Fibroblast of villous mesenchyme (primary cell): ENCODE measurements around the gene MAP3K5. TPM values are rescaled to one million over a fixed set of nuclear protein-coding genes. Genes with fewer than 3 reads are reported as not detected.
A peak's percentile ranks its signal among the peaks of the same experiment; 100 is the strongest.
"Not testable (repeated sequence)": the region's sequence is repeated elsewhere in the genome, so short reads cannot be mapped to it uniquely, and the experiment has no call there.

Source experiments
- DNase-seq: peaks from one replicate; pipeline ENCODE4 v3.0.0-alpha.2; 2010; ENCODE audit warnings: low read depth
- H3K4me3 ChIP-seq: 2 replicates; pipeline ENCODE4 v1.5.1; 2011; ENCODE audit warnings: low read depth, mild to moderate bottlenecking, low read length
- CTCF ChIP-seq: IDR thresholded peaks from 2 replicates; pipeline ENCODE4 v1.5.1; 2012; ENCODE audit warnings: low read depth, mild to moderate bottlenecking, low read length; ENCODE audit not compliant: insufficient read depth
- total RNA-seq: library from RNA; depleted of rRNA; stranded (reverse); fragments of >200 nt; gene quantifications from 2 replicates; pipeline ENCODE4 v1.2.3, GENCODE V29; 2012

The MAP3K5 gene
- total RNA-seq, 1 donor: 84.6 TPM

GRCh38 chr6:136591617-136592016 lies 200.7 kb downstream of the MAP3K5 start:
- no peak for DNase-seq
- no peak overlapping the region for H3K4me3 ChIP-seq
- no peak for TF ChIP-seq CTCF

- H3K4me3 ChIP-seq, DNase-seq: not testable (repeated sequence)
These were observed 201.4 kb downstream of the MAP3K5 start for GRCh38 chr6:136590846-136591245.

GRCh38 chr6:136587527-136587926 lies 204.8 kb downstream of the MAP3K5 start:
- peak; percentile 49 for DNase-seq
- no peak for TF ChIP-seq CTCF
- no peak overlapping the region for H3K4me3 ChIP-seq

- no peak for TF ChIP-seq CTCF
- no peak overlapping the region for H3K4me3 ChIP-seq
- DNase-seq: peak; percentile 95
These were observed 206.0 kb downstream of the MAP3K5 start for GRCh38 chr6:136586295-136586694.

GRCh38 chr6:136585523-136585922 lies 206.8 kb downstream of the MAP3K5 start:
- not testable (repeated sequence) for DNase-seq, H3K4me3 ChIP-seq

GRCh38 chr6:136584290-136584689 lies 208.0 kb downstream of the MAP3K5 start:
- DNase-seq, H3K4me3 ChIP-seq: not testable (repeated sequence)

GRCh38 chr6:136582711-136583471 lies 209.4 kb downstream of the MAP3K5 start:
- DNase-seq: peak; percentile 94
- TF ChIP-seq CTCF: peak; percentile 45
- H3K4me3 ChIP-seq: no peak overlapping the region

GRCh38 chr6:136579800-136580199 lies 212.5 kb downstream of the MAP3K5 start:
- no peak for TF ChIP-seq CTCF
- no peak overlapping the region for H3K4me3 ChIP-seq
- peak; percentile 87 for DNase-seq
